ENCODE results near the gene CCDC9B.

The CCDC9B gene

DNA sequence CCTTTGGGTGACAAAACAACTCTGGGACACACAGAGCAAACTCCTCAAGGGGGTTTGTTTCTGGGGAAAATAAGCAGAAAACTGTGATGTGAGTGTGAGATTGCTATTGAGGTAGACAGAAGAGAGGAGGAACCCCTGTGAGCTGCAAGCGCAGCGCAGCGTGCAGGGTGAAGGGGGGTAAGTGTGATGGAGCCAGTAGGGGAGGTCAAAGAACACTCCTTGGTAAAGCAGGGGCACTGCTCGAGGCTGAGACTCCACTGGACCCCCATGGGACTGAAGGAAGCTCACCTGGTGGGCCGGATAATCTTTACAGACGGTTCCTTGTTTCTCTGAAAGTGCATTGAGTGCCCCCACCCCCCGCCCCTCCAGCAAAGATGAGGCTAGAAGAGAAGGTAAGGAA, 9.7 kb downstream of the CCDC9B start:
- TF ChIP-seq, protein P1, sequence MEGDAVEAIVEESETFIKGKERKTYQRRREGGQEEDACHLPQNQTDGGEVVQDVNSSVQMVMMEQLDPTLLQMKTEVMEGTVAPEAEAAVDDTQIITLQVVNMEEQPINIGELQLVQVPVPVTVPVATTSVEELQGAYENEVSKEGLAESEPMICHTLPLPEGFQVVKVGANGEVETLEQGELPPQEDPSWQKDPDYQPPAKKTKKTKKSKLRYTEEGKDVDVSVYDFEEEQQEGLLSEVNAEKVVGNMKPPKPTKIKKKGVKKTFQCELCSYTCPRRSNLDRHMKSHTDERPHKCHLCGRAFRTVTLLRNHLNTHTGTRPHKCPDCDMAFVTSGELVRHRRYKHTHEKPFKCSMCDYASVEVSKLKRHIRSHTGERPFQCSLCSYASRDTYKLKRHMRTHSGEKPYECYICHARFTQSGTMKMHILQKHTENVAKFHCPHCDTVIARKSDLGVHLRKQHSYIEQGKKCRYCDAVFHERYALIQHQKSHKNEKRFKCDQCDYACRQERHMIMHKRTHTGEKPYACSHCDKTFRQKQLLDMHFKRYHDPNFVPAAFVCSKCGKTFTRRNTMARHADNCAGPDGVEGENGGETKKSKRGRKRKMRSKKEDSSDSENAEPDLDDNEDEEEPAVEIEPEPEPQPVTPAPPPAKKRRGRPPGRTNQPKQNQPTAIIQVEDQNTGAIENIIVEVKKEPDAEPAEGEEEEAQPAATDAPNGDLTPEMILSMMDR (IDR thresholded peaks at IDR 0.05; ENCODE audit: control insufficient read depth, insufficient read depth, low read depth, low read length, missing control alignments), result no peak
- no peak overlapping the region for H3K4me3 ChIP-seq (ENCODE audit: control insufficient read depth, low read depth, low read length)
- DNase-seq (ENCODE audit: low read depth), result no peak

DNA sequence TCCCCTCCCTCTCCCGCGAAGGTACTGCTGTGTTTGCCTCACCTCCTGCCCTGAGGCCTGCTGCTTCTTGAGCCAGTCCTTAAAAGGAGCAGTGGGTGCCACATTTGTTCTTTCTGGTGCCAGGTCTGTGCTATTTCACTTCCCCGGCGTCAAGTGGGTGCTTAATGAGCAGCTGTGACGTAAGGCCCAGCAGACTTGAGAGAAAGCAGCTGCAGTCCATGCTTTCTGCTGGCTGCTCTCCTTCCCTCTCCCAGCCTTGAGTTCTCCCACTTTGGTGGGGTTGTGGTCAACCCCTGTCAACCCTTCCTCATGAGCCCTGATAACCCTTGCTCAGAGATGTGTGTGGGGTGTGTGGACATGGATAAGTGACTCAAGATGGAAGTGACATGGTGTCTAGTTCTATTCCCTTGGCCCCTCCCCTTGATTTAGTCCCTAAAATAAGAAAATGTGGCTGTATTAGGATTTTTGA, 10.3 kb downstream of the CCDC9B start:
- no peak overlapping the region for H3K4me3 ChIP-seq (ENCODE audit: control insufficient read depth, low read depth, low read length)
- DNase-seq (ENCODE audit: low read depth), result no peak

DNA sequence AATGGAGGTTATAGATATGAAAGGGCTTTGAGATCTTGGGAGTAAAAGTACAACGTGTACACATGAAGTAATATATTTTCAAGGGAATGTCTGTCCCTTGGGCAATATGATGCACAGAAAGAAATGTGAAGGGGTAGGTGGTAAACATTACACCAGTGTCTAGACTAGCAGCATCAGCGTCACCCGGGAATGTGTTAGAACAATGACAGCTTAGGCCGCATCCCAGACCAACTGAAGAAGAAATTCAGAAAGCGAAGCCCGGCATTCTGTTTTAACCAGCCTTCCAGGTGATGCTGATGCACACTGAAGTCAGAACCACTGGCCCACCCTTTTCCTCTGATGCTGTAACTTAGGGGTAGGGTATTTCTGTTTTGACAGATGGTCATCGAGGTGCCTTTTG, 10.9 kb downstream of the CCDC9B start:
- TF ChIP-seq, protein P1 (IDR thresholded peaks at IDR 0.05; ENCODE audit: control insufficient read depth, insufficient read depth, low read depth, low read length, missing control alignments), result no peak
- no peak for DNase-seq (ENCODE audit: low read depth)
- H3K4me3 ChIP-seq (ENCODE audit: control insufficient read depth, low read depth, low read length), result no peak overlapping the region

More for the DNA sequence above, 10.3 kb downstream of the CCDC9B start:
- TF ChIP-seq, protein P1 (IDR thresholded peaks at IDR 0.05; ENCODE audit: control insufficient read depth, insufficient read depth, low read depth, low read length, missing control alignments), result no peak

DNA sequence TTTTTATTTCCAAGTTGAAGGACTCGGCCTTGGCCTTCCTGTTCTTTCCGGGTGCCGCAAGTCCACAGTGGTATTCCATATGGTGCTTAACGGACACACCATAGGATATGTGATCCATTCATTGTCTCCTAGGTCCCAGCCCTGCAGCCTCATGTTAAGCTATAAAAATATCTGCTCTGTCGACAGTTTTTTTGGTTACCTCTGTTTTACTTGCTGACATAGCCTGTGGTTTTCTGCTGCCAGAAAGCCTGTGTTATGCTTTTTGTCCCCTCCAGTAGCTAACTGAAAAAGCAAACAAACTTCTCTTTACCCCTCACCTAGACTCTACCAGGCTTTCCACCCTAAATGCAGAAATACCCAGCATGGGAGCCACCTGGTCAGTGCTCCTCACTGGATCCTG, 12.0 kb downstream of the CCDC9B start:
- TF ChIP-seq, protein P1 (IDR thresholded peaks at IDR 0.05; ENCODE audit: control insufficient read depth, insufficient read depth, low read depth, low read length, missing control alignments), result no peak
- no peak for DNase-seq (ENCODE audit: low read depth)
- H3K4me3 ChIP-seq (ENCODE audit: control insufficient read depth, low read depth, low read length), result no peak overlapping the region

DNA sequence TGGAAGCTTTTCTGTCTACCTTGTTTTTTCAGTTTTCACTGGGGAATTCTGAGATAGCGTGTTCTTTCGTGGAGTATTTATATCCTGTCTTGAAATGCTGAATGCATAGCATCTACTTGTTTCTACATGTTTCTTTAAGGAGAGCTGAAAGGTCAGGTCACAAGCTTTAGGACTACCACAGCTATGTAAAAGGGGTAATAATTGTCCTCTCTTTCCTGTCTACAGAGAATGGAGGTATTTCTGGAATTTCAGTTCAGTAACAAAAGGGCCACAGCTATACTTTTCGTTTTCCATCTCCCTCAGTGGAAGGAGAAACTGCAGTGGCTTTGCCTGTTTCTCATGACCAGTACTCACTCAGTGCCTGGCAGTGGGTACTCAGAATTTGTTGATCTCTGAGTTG, 12.6 kb downstream of the CCDC9B start:
- no peak overlapping the region for H3K4me3 ChIP-seq (ENCODE audit: control insufficient read depth, low read depth, low read length)
- DNase-seq (ENCODE audit: low read depth), result no peak

DNA sequence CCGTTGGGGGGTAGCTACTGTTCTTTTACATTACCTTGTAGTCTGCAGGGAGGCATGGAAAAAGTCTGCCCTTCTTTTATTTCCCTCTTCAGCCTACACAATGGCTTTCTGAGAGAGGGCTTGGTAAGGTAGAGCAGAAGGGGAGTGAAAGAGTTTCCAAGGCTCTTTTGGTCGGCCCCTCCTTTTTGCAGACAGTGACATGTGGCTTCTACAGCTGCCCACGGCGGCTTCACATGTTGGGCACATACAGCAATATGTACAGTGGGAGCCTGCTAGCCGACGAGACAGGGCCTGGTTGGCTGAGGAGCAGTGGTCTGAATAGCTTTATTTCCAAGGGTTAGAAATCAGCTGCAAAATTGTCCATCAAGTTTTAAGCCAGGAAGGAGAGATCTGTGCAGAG, 13.3 kb downstream of the CCDC9B start:
- TF ChIP-seq, protein P1 (IDR thresholded peaks at IDR 0.05; ENCODE audit: control insufficient read depth, insufficient read depth, low read depth, low read length, missing control alignments), result no peak
- H3K4me3 ChIP-seq (ENCODE audit: control insufficient read depth, low read depth, low read length), result no peak overlapping the region
- no peak for DNase-seq (ENCODE audit: low read depth)

More for the DNA sequence above, 12.6 kb downstream of the CCDC9B start:
- TF ChIP-seq, protein P1 (IDR thresholded peaks at IDR 0.05; ENCODE audit: control insufficient read depth, insufficient read depth, low read depth, low read length, missing control alignments), result no peak

DNA sequence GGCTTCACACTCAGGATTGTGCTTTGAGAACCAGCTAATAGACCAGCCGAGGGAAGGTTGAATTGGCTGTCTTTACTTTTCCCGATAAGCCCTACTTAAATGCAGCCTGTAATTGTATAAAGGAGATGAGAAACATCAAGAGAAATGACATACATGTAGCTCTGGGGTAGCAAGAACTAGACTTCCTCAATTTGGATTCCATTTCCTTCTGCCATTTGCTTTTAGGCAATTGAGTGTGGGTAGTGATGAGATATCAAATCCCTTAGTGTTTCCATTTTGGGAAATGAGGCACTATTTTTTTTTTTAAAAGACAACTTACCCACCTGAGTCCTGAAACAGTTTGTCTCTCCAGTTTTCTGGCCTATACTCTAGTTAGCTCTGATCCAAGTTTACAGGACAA, 15.0 kb downstream of the CCDC9B start:
- no peak for DNase-seq (ENCODE audit: low read depth)
- TF ChIP-seq, protein P1 (IDR thresholded peaks at IDR 0.05; ENCODE audit: control insufficient read depth, insufficient read depth, low read depth, low read length, missing control alignments), result no peak
- H3K4me3 ChIP-seq (ENCODE audit: control insufficient read depth, low read depth, low read length), result no peak overlapping the region

Data from AG09309 (cell line).